ENCODE results near the gene CRISPLD2.
A peak's percentile ranks its signal among the peaks of the same experiment; 100 is the strongest.
"Not testable (repeated sequence)": the region's sequence is repeated elsewhere in the genome, so short reads cannot be mapped to it uniquely, and the experiment has no call there.

Gene CRISPLD2

GRCh38 chr16:84821728-84822689 lies 2.2 kb downstream of the CRISPLD2 start:
- DNase-seq (ENCODE audit: low read depth) = no peak

GRCh38 chr16:84822990-84823389 lies 3.2 kb downstream of the CRISPLD2 start:
- no peak for DNase-seq (ENCODE audit: low read depth)

- no peak for DNase-seq (ENCODE audit: low read depth)
Observed at GRCh38 chr16:84823484-84823883, 3.7 kb downstream of the CRISPLD2 start.

GRCh38 chr16:84823926-84824325 lies 4.1 kb downstream of the CRISPLD2 start:
- no peak for DNase-seq (ENCODE audit: low read depth)

GRCh38 chr16:84825896-84826557 lies 6.2 kb downstream of the CRISPLD2 start:
- DNase-seq (ENCODE audit: low read depth) = no peak

GRCh38 chr16:84826558-84826941 lies 6.8 kb downstream of the CRISPLD2 start:
- DNase-seq (ENCODE audit: low read depth) = no peak

GRCh38 chr16:84827131-84827574 lies 7.4 kb downstream of the CRISPLD2 start:
- no peak for DNase-seq (ENCODE audit: low read depth)

- no peak for DNase-seq (ENCODE audit: low read depth)
Observed at GRCh38 chr16:84827897-84828296, 8.1 kb downstream of the CRISPLD2 start.

- no peak for DNase-seq (ENCODE audit: low read depth)
Observed at GRCh38 chr16:84828322-84828721, 8.5 kb downstream of the CRISPLD2 start.

GRCh38 chr16:84829168-84829965 lies 9.6 kb downstream of the CRISPLD2 start:
- DNase-seq (ENCODE audit: low read depth) = peak; percentile 73

- no peak for DNase-seq (ENCODE audit: low read depth)
Observed at GRCh38 chr16:84830765-84831384, 11.1 kb downstream of the CRISPLD2 start.

- DNase-seq (ENCODE audit: low read depth) = not testable (repeated sequence)
Observed at GRCh38 chr16:84831728-84832127, 11.9 kb downstream of the CRISPLD2 start.

GRCh38 chr16:84832488-84833143 lies 12.8 kb downstream of the CRISPLD2 start:
- DNase-seq (ENCODE audit: low read depth) = peak; percentile 41

- no peak for DNase-seq (ENCODE audit: low read depth)
Observed at GRCh38 chr16:84833144-84833500, 13.3 kb downstream of the CRISPLD2 start.

GRCh38 chr16:84833542-84834402 lies 14.0 kb downstream of the CRISPLD2 start:
- DNase-seq (ENCODE audit: low read depth) = no peak

GRCh38 chr16:84834403-84834772 lies 14.6 kb downstream of the CRISPLD2 start:
- no peak for DNase-seq (ENCODE audit: low read depth)

- peak; percentile 93 for DNase-seq (ENCODE audit: low read depth)
Observed at GRCh38 chr16:84836234-84836647, 16.5 kb downstream of the CRISPLD2 start.

- DNase-seq (ENCODE audit: low read depth) = no peak
Observed at GRCh38 chr16:84836967-84837366, 17.2 kb downstream of the CRISPLD2 start.

GRCh38 chr16:84838383-84838948 lies 18.7 kb downstream of the CRISPLD2 start:
- no peak for DNase-seq (ENCODE audit: low read depth)

- no peak for DNase-seq (ENCODE audit: low read depth)
Observed at GRCh38 chr16:84839054-84839453, 19.3 kb downstream of the CRISPLD2 start.

Data from HS-27A (cell line).